ENCODE data around the gene TLE2. TPM values are rescaled to one million over a fixed set of nuclear protein-coding genes. Genes with fewer than 3 reads are reported as not detected.

Gene TLE2
- total and polyA plus RNA-seq, 9 of the 15 experiments (the other 6 are each of a cell fraction or from before 2014, with no cell fraction given), result 0.35 to 13.1 (median 6.2) TPM

- TF ChIP-seq NONO (IDR thresholded peaks at IDR 0.05; ENCODE audit: low read depth in 2 of 2, low read length in 1 of 2), result no peak
- peak; percentile 59; the same call in 1 of the 2 replicates for TF ChIP-seq ZBTB33 (CRISPR knock-in tag; IDR thresholded peaks at IDR 0.05)
- no peak for TF ChIP-seq CCNT2 (IDR thresholded peaks at IDR 0.05; ENCODE audit: borderline replicate concordance, extremely low read depth, insufficient read length, low read depth, low read length)
- no peak for TF ChIP-seq ZNF133 (CRISPR knock-in tag; IDR thresholded peaks at IDR 0.05)
- TF ChIP-seq BCOR (IDR thresholded peaks at IDR 0.05), result peak; percentile 90
- no peak for TF ChIP-seq CHD7 (IDR thresholded peaks at IDR 0.05; ENCODE audit: low read depth, low read length)
- no peak for TF ChIP-seq ZC3H4 (CRISPR knock-in tag; IDR thresholded peaks at IDR 0.05; ENCODE audit: borderline replicate concordance)
- TF ChIP-seq TARDBP (IDR thresholded peaks at IDR 0.05), result no peak
- TF ChIP-seq SUPT5H (IDR thresholded peaks at IDR 0.05), result no peak
- TF ChIP-seq, protein P1, sequence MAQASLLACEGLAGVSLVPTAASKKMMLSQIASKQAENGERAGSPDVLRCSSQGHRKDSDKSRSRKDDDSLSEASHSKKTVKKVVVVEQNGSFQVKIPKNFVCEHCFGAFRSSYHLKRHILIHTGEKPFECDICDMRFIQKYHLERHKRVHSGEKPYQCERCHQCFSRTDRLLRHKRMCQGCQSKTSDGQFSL (CRISPR knock-in tag; IDR thresholded peaks at IDR 0.05), result peak; percentile 40; the same call in 1 of the 2 replicates
- TF ChIP-seq, protein P1 (tag; IDR thresholded peaks at IDR 0.05), result no peak
- no peak for TF ChIP-seq ARID2 (IDR thresholded peaks at IDR 0.05)
- peak; percentile 92 for TF ChIP-seq SMARCA5 (IDR thresholded peaks at IDR 0.05)
- TF ChIP-seq NEUROD1 (IDR thresholded peaks at IDR 0.05; ENCODE audit: borderline replicate concordance, low read depth, low read length, partially characterized antibody), result peak; percentile 28
Observed at GRCh38 chr19:2983351-2984214, 45.5 kb downstream of the TLE2 start (continued).
